GM19239 (cell line): ENCODE results near the gene VAMP7.
"Not testable (repeated sequence)": the region's sequence is repeated elsewhere in the genome, so short reads cannot be mapped to it uniquely, and the experiment has no call there.

Source experiments
- DNase-seq: peaks from one replicate; pipeline ENCODE4 v3.0.0; 2011; ENCODE audit warnings: low spot score; ENCODE audit not compliant: insufficient read length
- FAIRE-seq: peaks from 2 replicates; lab custom pipeline; 2011; peaks lifted over from hg19 to GRCh38; lab: Jason Lieb, UNC

The VAMP7 gene

GRCh38 chrX:155881158-155881993 is at the start of gene VAMP7:
Gene VAMP7, plus strand, starts transcription at chrX:155881345. Its CDS starts 8,122 bp downstream, at chrX:155889467.
- peak; percentile 94 for FAIRE-seq

GRCh38 chrX:155841232-155841631 is 39.9 kb upstream of the VAMP7 start:
- no peak for FAIRE-seq

More at GRCh38 chrX:155881158-155881993, at the start of gene VAMP7:
- DNase-seq: peak; percentile 21

GRCh38 chrX:155851786-155852185 is 29.4 kb upstream of the VAMP7 start:
- FAIRE-seq, DNase-seq: not testable (repeated sequence)

More at GRCh38 chrX:155841232-155841631, 39.9 kb upstream of the VAMP7 start:
- no peak for DNase-seq

GRCh38 chrX:155857561-155857960 is 23.6 kb upstream of the VAMP7 start:
- peak; percentile 59 for FAIRE-seq
- DNase-seq: no peak

GRCh38 chrX:155864655-155865054 is 16.5 kb upstream of the VAMP7 start:
- DNase-seq: no peak
- no peak for FAIRE-seq

GRCh38 chrX:155865193-155865592 is 16.0 kb upstream of the VAMP7 start:
- FAIRE-seq (no peak), DNase-seq (no peak)

GRCh38 chrX:155867821-155868220 is 13.3 kb upstream of the VAMP7 start:
- DNase-seq (no peak), FAIRE-seq (no peak)

GRCh38 chrX:155870958-155871357 is 10.2 kb upstream of the VAMP7 start:
- no peak for DNase-seq
- FAIRE-seq: no peak

GRCh38 chrX:155871934-155872333 is 9.2 kb upstream of the VAMP7 start:
- DNase-seq: no peak
- no peak for FAIRE-seq

GRCh38 chrX:155873188-155873587 is 8.0 kb upstream of the VAMP7 start:
- DNase-seq (no peak), FAIRE-seq (no peak)

- FAIRE-seq (no peak), DNase-seq (no peak)
Measured at GRCh38 chrX:155874571-155875244, 6.4 kb upstream of the VAMP7 start.

GRCh38 chrX:155876704-155877103 is 4.4 kb upstream of the VAMP7 start:
- no peak for FAIRE-seq

GRCh38 chrX:155877288-155877687 is 3.9 kb upstream of the VAMP7 start:
- FAIRE-seq (no peak), DNase-seq (no peak)

More at GRCh38 chrX:155876704-155877103, 4.4 kb upstream of the VAMP7 start:
- DNase-seq: no peak

GRCh38 chrX:155880586-155881157 is 473 bp upstream of the VAMP7 start:
- peak; percentile 26 for FAIRE-seq
- DNase-seq: no peak

GRCh38 chrX:155886409-155886808 is 5.3 kb downstream of the VAMP7 start:
- DNase-seq: no peak
- FAIRE-seq: no peak

GRCh38 chrX:155888139-155888538 is 7.0 kb downstream of the VAMP7 start:
- FAIRE-seq: no peak

GRCh38 chrX:155889328-155889727 is 8.2 kb downstream of the VAMP7 start:
- FAIRE-seq (no peak), DNase-seq (no peak)

More at GRCh38 chrX:155888139-155888538, 7.0 kb downstream of the VAMP7 start:
- DNase-seq: no peak

GRCh38 chrX:155891446-155892210 is 10.5 kb downstream of the VAMP7 start:
- no peak for FAIRE-seq

GRCh38 chrX:155893521-155893920 is 12.4 kb downstream of the VAMP7 start:
- FAIRE-seq (peak; percentile 23), DNase-seq (no peak)

More at GRCh38 chrX:155891446-155892210, 10.5 kb downstream of the VAMP7 start:
- DNase-seq: no peak

GRCh38 chrX:155896512-155896911 is 15.4 kb downstream of the VAMP7 start:
- DNase-seq: no peak
- FAIRE-seq: no peak
